H1 (cell line): Measurements from ENCODE around the gene PAOX.

Experiments used
- BACH1 ChIP-seq: IDR thresholded peaks from 2 replicates; pipeline ENCODE4 v1.6.1; 2012; ENCODE audit warnings: low read length, improper control_type of control experiment
- CTCF ChIP-seq, 3 experiments: IDR thresholded peaks; 1 replicate in 2 of 3; 2 replicates in 1 of 3; pipeline versions ENCODE4 v1.5.1 to v1.6.1; 2011; ENCODE audit warnings: low read length in 3 of 3, mild to moderate bottlenecking in 3 of 3, inconsistent platforms in 2 of 3, low read depth in 1 of 3, moderate library complexity in 1 of 3; ENCODE audit not compliant: insufficient read depth in 1 of 3; ENCODE audit errors: control extremely low read depth in 1 of 3
- EP300 ChIP-seq, 2 experiments: IDR thresholded peaks; 1 replicate in 1 of 2; 2 replicates in 1 of 2; pipeline ENCODE4 v1.6.1; 2011 to 2012; ENCODE audit warnings: low read depth in 2 of 2, low read length in 2 of 2, mild to moderate bottlenecking in 2 of 2, borderline replicate concordance in 1 of 2, inconsistent platforms in 1 of 2, moderate library complexity in 1 of 2
- MAX ChIP-seq: IDR thresholded peaks from 2 replicates; pipeline ENCODE4 v1.6.1; 2012; ENCODE audit warnings: inconsistent platforms
- USF2 ChIP-seq: IDR thresholded peaks from 2 replicates; pipeline ENCODE4 v1.6.1; 2011; ENCODE audit warnings: low read length, improper control_type of control experiment

- TF ChIP-seq USF2 (no peak), MAX (no peak), CTCF (IDR thresholded peaks at IDR 0.05; ENCODE audit: control extremely low read depth in 1 of 3, insufficient read depth in 1 of 3, low read depth in 1 of 3, low read length in 3 of 3) (no peak), BACH1 (no peak), EP300 (IDR thresholded peaks at IDR 0.05; ENCODE audit: borderline replicate concordance in 1 of 2, low read depth in 2 of 2, low read length in 2 of 2) (no peak)
Measured at GRCh38 chr10:133338080-133339071, 40.7 kb upstream of the PAOX start.
